NOMO-1 treated with DMSO at 0.1 percent for 48 hours (cell line): ENCODE results near the gene GSK3B.
A peak's percentile ranks its signal among the peaks of the same experiment; 100 is the strongest.

Source experiments
- DNase-seq: peaks from one replicate; lab custom pipeline; 2025; ENCODE audit not compliant: unreplicated experiment; lab: John Stamatoyannopoulos, UW

GSK3B gene

DNA sequence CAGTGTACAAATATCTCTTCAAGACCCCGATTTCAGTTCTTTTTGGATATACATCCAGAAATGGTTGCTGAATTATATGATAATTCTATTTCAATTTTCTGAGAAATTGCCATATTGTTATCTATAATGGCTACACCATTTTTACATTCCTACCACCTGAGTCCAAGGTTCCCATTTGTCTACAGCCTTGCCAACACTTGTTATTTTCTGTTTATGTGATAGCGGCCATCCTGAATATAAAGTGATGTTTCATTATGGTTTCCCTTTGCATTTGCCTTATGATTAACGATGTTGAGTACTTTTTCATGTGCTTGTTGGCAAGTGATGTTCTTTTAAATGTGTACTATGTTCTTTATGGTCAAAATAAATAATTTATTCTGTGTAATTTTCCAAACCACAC, 303.9 kb downstream of the GSK3B start:
- DNase-seq, result no peak

DNA sequence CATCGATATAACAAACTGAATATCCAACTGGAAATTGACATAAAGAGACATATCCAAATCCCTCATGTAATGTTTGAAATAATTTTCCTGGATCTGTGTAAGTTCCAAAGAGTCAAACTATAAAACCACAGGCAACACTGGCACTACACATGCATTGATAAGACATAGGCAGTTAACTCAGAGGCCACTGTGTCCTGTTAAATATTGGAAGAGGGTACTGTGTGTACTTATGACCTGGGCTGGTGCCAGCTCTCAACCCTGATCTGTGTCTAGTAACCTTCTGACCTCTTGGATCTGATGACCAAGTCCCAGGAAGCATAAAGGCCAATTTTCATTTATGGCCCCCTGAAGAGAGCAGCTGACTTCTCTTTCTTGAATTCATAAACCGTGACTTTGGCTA, 307.8 kb downstream of the GSK3B start:
- DNase-seq, result no peak

DNA sequence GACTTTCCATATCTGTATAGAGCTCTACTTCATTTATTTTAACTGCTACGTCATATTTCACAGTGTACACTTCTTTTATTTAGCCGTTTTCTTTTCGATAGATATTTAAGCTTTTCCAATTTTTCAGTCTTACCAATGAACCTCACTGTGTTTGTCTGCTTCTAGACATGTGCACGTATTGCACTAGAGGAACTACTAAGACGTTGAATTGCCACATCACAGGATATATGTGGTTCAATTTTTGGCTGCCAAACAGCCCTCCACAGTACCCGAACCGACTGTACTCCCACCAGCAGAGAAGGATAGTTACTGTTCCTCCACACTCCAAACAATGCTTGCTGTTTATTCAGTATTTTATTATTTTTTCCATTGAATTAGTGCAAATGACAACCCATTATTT, 310.4 kb downstream of the GSK3B start:
- DNase-seq, result peak; percentile 86

GRCh38 chr3:119783255-119783654, 311.0 kb downstream of the GSK3B start:
- no peak for DNase-seq

DNA sequence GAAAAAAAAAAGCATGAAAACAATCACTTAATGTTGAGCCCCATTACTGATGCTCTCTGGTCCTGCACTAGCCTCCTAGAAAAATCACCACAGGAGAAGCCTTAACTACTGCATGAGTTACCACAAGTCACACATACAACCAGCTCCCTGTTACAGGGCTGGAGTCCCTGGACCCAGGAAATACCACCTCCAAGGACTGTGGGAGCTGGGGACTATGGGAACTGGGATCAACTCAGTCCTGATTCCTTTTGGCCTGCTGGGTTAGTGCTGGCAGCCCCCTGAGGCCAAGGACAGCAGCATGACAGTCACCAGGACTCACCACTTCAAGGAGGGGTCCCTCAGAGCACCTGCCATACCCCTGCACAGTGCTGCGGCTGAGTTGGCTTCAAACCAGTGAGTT, 311.8 kb downstream of the GSK3B start:
- no peak for DNase-seq

DNA sequence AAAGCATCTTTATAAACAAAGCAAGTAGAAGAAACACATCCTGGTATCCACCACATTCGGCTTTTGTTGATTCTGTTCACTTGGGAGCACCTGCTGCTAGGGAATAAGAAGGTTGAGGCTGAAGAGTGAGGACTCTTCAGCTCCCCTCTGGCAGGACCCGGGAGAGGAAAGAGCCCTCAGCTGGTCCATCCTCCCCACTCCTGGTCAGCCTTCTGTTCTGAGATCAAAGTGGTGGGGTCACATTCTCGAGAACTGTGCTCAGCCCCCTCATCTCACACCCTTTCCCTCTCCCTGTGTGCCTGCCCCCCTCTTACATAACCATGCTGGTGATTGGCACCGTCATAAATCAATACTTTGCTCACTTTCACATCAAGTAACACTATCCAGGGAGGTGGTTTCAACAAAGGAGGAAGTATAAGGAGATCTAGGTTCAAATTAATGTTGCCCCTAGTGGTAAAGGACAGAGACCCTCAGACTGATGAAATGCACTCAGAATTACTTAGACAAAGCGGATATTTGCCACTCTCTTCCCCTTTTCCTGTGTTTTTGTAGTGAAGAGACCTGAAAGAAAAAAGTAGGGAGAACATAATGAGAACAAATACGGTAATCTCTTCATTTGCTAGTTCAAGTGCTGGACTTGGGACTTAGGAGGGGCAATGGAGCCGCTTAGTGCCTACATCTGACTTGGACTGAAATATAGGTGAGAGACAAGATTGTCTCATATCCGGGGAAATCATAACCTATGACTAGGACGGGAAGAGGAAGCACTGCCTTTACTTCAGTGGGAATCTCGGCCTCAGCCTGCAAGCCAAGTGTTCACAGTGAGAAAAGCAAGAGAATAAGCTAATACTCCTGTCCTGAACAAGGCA, 312.7 kb downstream of the GSK3B start, which contains the start of gene NR1I2:
NR1I2 (plus strand) TSS at position 772 of the 869 bp plus-strand sequence.
- peak; percentile 34 for DNase-seq

DNA sequence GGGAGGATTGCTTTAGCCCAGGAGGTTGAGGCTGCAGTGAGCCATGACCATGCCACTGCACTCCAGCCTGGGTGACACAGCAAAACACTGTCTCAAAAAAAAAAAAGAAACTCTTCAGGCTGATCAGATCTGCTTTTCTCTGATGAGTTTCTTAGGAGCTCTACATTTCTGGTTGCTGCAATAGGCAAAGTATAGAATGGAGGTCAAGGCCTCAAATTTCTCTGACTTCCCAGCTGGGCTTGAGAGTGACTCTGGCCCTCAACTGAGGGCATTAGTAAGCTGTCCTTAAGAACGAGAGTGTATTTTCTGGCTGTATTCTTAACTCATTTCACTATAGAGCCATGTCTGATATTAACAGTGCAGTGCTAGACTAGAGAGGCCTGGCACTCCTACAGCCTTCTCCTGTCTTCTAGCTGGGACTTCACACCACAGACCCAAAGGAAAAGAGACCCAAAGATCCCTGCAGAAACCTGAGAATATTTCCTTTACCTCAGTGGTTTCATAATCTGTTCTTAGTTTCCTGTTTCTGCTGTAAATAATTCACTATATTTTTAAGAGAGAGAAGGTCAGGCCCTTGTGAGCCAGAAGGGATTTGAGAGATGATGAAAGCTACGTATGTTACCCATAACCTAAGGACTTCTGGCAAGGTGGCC, 314.4 kb downstream of the GSK3B start:
- peak; percentile 41 for DNase-seq

DNA sequence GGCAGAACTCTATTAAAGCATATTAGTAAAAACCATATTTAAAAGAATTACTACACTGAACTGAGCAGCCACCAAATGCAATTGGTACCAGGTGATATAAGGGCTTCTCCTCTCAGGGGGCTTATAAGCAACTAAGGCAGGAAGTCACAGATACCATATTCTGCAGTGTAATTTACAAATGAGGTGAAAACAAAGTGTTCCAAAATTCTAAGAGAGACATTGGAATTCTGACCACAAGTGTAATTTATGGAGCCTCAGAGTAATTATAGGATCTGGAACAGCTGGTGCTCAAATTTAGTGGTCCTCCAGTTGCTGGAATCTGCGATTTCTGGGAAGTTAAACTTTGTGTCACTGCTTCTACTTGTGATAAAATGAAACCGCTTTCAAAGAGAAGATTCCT, 315.4 kb downstream of the GSK3B start:
- DNase-seq, result no peak

DNA sequence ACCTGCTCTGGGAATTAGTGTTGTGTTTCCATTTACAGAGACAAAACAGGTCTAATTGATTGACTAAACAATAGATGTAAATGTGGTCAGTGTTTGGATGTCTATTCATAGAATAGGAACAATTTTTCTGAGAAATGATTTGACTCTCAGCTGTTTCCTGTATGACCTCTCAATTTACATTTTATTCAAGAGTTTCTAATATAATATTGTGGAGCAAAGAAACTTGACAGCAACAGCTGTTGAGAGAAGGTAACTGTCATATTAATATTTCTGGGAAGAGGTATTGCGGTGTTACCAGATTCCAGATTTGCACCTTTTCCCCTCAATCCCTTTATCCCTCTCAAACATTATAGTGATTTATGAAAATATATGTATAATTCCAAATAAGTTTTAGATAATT, 316.1 kb downstream of the GSK3B start:
- no peak for DNase-seq

GRCh38 chr3:119776304-119776703, 317.9 kb downstream of the GSK3B start:
- DNase-seq, result no peak

DNA sequence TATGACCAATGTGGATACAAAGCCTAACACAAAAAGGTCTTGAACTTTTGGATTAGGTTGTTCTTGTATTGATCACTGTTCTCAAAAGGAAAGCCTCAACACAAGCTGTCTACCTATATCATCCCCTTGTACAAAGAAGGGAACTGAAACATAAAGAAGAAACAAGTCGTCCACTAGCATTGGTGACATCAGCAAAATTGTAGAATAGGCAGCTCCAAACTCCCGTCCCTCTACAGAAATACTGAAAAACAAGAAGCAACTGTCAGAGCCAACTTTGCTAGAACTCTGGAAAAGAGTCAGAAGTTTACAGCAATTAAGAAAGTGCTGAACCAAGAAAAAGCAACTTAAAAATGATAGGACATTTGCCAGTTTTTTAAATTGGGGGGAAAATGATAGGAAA, 319.8 kb downstream of the GSK3B start:
- peak; percentile 88 for DNase-seq
